ENCODE measurements around the gene MFSD11.

DNA sequence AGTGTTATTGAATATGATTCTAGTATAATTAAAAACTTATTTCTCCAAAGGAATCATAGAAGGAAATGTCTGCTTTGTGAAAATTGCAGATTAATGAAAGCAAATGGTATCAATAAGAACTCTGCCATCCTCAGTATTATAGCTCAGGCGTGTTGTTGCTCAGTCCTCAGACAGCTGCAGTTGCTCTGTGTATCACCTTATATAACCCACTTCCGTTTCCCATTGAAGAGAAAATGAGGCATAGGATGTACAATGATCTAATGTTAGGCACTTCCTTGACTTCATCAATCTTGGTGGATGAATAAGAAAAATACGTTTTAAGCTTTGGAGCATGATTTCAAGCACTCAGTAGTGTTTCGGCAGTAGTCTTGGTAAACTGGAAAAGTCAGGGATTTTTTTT is 14.1 kb downstream of the MFSD11 start:
- TF ChIP-seq, protein P1, sequence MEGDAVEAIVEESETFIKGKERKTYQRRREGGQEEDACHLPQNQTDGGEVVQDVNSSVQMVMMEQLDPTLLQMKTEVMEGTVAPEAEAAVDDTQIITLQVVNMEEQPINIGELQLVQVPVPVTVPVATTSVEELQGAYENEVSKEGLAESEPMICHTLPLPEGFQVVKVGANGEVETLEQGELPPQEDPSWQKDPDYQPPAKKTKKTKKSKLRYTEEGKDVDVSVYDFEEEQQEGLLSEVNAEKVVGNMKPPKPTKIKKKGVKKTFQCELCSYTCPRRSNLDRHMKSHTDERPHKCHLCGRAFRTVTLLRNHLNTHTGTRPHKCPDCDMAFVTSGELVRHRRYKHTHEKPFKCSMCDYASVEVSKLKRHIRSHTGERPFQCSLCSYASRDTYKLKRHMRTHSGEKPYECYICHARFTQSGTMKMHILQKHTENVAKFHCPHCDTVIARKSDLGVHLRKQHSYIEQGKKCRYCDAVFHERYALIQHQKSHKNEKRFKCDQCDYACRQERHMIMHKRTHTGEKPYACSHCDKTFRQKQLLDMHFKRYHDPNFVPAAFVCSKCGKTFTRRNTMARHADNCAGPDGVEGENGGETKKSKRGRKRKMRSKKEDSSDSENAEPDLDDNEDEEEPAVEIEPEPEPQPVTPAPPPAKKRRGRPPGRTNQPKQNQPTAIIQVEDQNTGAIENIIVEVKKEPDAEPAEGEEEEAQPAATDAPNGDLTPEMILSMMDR (IDR thresholded peaks at IDR 0.05) = no peak
- TF ChIP-seq POLR2A (IDR thresholded peaks at IDR 0.05) = no peak

All from heart left ventricle (tissue), 13 donors.